ENCODE data around the gene SUGCT. TPM values are rescaled to one million over a fixed set of nuclear protein-coding genes. Genes with fewer than 3 reads are reported as not detected.

SUGCT gene
- total RNA-seq, 4 donors from 2014 or later = 1.1 to 3.6 (median 2.6) TPM

DNA sequence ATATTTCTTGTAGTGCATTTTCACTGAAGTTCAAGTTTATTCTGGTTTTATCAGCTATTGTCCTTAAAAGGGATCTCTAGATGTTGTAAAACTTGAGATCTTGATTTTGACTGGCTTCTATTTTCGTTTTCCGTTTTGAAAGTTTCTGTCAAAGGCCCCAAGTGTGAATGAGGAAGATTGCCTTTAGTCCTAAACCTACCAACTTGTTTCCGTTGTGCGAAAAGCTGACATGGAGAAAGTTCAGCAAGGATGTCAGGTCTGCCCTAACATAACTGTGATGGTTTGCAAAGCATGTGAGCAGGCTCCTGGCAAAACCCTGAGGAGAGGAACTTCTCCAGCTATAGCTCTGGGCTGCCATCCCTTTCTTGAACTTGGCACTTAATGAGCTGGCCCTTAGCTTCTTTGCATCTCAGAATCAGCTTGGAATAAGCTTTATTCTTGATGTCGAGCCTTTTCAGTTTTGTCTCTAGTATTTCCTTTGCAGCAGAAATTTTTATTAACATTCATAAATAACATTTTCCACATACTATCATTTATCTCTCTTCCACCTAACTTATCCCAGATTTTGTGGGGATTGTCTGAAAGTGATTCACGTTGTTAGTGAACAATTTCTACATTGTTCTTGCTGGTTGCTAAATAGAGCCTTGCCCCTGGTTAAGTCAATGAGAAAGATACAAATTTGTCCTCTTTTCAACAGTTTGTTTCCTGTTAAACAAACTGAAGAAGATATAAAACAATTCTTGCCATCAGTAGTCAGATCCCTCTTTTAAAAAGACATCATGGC, 559.4 kb downstream of the SUGCT start:
- DNase-seq (ENCODE audit: low spot score) (no peak), ATAC-seq (ENCODE audit: low FRiP score) (no peak)
- TF ChIP-seq, protein P1, sequence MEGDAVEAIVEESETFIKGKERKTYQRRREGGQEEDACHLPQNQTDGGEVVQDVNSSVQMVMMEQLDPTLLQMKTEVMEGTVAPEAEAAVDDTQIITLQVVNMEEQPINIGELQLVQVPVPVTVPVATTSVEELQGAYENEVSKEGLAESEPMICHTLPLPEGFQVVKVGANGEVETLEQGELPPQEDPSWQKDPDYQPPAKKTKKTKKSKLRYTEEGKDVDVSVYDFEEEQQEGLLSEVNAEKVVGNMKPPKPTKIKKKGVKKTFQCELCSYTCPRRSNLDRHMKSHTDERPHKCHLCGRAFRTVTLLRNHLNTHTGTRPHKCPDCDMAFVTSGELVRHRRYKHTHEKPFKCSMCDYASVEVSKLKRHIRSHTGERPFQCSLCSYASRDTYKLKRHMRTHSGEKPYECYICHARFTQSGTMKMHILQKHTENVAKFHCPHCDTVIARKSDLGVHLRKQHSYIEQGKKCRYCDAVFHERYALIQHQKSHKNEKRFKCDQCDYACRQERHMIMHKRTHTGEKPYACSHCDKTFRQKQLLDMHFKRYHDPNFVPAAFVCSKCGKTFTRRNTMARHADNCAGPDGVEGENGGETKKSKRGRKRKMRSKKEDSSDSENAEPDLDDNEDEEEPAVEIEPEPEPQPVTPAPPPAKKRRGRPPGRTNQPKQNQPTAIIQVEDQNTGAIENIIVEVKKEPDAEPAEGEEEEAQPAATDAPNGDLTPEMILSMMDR (IDR thresholded peaks at IDR 0.05) = no peak

DNA sequence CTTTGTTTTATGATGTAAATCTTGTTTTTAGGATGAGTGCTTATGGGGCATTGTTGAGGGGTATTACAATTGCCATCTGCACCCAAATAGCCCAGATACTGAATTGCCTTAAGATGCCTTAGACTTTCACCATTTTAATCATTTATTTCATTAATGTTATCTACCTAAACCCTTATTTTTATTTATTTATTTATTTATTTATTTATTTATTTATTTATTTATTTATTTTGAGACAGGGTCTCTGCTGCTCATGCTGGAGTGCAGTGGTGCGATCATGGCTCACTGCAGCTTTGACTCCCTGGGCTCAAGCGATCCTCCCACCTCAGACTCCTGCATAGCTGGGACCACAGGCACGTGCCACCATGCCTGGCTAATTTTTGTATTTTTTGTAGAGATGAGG, 560.2 kb downstream of the SUGCT start:
- no peak for ATAC-seq (ENCODE audit: low FRiP score)
- DNase-seq (ENCODE audit: low spot score) = no peak
- TF ChIP-seq, protein P1 (IDR thresholded peaks at IDR 0.05) = no peak

DNA sequence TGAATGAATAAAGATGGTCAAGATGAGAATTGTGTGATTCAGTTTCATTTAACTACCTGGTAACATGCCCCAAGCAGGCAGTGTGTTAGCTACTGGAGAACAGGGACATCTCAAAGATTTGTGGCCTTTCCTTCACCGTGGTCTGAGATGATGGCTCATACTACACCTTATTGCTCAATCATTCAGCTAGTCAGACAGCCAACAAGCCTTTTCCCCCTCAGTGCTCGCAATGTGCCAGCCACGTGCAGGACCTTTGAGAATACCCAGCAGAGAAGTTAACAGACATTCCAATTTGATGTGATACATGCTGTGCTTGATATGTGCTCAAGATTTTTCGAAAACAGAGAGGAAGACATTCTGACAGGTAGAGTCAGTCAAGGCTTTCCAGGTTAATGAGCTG, 562.8 kb downstream of the SUGCT start:
- ATAC-seq (ENCODE audit: low FRiP score) (no peak), DNase-seq (ENCODE audit: low spot score) (no peak)
- TF ChIP-seq, protein P1 (IDR thresholded peaks at IDR 0.05) = no peak

DNA sequence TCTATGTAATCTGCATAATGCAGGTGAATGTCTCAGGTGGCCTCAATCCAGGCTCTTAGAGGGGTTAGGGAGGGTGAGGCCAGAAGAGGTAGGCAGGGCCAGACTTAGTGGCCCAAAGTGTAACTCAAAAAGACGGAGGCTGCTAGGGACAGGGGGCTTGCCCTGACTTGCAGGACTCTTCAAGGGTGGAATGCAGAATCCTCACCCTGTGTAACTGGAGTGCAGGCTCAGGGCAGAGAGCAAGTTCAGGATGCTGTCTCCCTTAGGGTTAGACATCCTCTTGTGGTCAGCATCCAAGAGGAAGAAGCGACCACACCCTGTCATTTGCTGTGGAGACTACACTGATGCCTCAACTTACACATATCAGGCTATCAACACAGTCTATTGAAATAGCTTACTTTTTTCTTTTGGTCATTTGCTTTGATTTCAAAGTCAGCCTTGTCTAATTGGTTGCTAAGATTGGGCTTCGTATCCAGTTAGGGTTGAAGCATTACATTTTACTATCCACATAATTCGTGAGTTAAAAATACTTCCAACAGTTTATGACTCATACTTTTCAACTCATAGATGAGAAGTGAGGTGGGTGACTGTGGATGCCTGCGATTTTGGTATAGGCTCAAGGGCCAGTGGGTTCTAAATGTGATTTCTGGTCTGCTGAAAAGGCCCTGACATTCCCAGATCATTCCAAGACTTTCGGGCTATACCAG, 563.6 kb downstream of the SUGCT start:
- ATAC-seq (ENCODE audit: low FRiP score) (no peak), DNase-seq (ENCODE audit: low spot score) (no peak)
- TF ChIP-seq, protein P1 (IDR thresholded peaks at IDR 0.05) = no peak

DNA sequence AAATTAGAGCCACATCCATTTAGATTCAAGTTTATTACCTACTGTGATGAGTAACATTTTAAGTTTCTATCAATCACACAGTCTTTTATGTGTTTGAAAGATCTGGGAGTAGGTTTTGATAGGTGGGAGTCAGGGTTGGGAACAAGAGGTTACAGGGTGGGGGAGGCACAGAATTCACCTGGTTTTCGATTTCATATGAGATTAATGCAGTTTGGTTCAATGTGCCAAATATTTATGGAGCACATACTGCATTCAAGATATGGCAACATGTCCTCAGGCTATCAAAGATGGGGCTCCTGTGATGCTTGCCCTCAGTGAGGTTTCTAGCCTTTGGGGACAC, 564.1 kb downstream of the SUGCT start:
- DNase-seq (ENCODE audit: low spot score) = no peak
- no peak for ATAC-seq (ENCODE audit: low FRiP score)
- TF ChIP-seq, protein P1 (IDR thresholded peaks at IDR 0.05) = no peak

DNA sequence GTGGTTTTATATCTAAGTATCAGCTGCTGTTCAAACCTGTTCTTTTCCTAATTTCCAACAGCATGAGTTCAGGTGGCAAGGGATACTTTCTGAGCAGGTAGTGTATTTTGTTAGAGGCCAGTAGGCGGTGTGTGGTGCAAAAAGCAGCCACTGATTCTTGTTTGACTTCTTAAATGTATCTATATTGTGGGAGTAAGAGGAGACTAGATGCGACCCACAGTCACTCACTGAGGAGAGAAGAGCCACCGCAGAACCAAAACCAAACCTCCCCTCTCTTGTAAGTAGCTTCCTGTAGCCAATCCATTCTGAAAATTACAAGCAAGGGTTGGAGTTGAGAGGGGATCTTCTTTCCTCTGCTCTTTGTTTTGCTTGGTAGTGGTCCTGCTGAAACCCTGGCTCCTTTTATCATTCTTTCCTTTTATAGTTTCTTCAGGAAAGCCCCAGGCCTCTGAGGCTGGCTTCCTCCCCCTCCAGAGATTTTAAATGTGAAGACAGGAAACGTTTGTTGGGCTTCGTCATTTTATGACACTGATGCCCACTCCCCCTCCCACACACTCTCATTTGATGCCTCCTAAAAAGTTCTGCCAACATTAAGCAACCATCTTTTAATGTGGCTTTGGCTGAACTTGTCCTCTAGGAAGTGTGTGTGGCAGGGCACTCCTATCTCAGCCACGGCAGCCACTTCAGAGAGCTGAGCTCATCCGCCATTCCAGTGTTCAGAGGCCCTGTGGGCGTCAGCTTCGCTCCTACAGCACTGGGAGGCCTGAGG, 566.0 kb downstream of the SUGCT start:
- TF ChIP-seq, protein P1 (IDR thresholded peaks at IDR 0.05) = no peak
- DNase-seq (ENCODE audit: low spot score) (no peak), ATAC-seq (ENCODE audit: low FRiP score) (no peak)
